GM21723 (cell line): Measurements from ENCODE around the gene SLC38A10.

ENCODE experiments used
- ATAC-seq: cut with Tn5 transposase; IDR thresholded peaks from one replicate; pipeline ENCODE4 v1.9.1; 2021; ENCODE audit warnings: mild to moderate bottlenecking, moderate library complexity; ENCODE audit not compliant: unreplicated experiment

SLC38A10 gene

DNA sequence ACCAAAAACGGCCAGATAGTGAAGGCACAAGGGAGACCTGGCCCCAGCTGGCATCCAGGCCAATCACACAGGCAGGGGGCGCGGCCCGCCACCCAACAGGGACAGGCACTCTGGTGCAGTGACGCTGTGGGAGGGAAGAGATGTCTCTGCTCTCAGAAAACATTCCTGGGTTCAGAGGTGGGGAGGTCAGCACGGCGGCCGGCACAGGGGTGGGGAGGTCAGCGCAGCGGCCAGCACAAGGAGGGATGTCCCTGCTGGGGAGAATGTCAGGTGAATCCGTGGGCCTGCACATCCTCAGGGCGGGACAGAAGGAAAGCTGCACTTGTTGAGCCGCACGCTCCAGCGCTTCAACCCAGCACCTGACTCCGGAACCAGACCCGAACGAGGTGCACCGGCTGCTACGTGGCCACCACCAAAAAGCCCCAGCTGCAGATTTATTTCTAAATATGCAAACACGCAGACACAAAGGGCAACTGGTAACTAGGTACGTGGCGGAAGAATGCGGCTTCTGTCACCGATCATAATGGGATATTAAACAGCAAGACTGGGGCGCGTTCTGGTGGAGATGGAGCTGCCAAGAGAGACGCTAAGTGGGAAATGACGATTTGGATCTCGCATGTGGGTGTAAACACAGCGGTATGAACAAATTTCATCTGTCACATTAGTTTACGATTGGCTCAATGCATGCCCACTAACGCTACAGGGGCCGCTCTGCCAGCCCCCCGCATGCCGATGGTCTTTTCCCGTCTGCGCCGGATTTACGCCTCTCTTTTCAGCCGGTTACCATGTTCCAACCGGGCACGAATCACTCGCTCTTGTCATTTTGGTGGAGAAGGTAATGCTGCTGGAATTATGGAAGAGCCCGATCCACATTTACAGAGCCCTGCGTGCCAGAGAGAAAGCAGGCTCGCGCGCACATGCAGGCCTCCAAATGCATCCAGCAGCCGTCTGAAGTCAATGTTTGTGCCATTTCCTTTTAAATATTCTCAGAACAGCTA lies 15.5 kb downstream of the SLC38A10 start:
- no peak for ATAC-seq

DNA sequence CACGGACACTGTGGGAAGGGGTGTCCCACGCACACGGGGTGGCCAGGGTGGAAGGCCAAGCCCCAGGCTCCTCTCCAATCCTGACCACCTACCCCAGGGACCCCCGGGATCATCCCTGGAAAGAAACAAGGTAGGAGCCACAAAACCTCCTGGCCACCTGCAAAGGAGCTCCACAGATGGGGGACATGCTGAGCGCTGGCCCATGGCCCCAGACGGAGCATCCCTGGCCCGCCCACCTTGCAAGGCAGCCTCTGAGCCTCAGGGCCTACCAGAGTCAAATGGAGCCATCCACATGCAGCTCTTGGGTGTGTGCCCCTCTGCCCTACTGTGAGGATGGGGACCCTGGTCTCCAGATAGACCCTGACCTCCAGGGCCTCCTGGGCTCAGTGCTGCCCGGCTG lies 16.3 kb downstream of the SLC38A10 start:
- ATAC-seq, result no peak

DNA sequence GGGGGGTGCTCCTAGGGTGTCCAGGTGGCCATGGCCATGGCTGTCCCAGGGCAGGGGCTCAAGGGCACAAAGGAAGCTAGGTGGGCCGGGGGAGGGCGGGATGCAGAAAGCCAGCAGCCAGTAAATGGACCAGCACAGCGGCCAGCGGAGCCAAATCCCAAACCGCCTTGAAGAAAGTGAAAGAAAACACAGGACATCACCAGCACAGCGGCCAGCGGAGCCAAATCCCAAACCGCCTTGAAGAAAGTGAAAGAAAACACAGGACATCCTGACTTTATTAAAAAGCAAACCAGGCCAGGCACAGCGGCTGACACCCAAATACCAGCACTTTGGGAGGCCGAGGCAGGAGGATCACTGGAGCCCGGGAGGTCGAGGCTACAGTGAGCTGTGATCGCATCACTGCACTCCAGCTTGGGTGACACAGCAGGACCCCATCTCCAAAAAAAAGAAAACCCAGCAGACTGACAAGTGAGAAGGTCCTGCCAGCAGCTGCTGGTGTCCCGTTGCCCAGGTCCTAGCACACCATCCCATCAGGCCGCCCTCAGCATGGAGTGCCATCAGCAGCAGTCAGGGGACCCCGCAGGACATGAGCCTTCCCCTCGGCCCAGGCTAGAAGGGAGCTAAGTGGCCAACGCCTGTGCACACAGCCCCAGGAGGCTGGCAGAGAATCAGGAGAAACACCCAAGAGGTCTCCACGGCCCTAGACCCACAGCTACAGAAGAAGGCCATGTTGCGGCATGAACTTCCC lies 17.0 kb downstream of the SLC38A10 start:
- no peak for ATAC-seq

DNA sequence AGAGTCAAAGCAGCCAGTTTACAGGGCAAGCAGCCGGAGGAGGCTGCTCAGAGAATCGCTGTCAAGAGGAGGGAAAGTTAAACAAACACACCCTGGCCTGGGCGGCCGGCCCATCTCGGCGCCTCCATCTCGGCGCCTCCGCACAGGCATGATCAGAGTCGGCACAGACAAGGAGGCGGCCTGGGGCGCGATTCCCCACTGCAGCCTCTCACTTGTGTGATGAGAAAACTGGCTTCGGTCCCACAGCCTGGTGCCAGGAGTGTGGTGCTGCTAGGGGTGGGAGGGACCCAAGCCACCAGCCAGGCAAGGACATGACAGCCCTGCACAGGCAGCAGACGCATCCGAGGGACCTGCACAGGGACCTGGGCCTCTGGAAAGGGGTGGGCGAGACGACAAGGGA lies 17.7 kb downstream of the SLC38A10 start:
- no peak for ATAC-seq

DNA sequence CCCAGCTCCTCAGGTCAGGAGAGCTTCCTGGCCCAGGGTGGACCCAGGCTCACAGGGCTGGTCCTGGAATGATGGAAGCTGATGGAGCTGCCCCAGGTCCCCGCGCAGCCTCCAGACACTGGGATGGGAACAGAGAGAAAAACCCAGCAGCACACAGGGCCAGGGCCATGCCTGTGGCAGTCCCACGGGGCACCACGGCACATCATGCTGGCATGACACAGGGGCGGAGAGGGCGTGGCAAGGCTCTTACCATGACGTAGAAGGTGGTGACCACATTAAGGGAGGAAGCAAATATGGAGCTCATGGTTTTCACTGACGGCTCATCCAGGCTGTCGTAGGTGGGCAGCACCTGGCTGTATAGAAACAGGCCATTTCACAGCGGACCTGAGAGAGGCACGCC lies 18.3 kb downstream of the SLC38A10 start:
- ATAC-seq, result no peak

DNA sequence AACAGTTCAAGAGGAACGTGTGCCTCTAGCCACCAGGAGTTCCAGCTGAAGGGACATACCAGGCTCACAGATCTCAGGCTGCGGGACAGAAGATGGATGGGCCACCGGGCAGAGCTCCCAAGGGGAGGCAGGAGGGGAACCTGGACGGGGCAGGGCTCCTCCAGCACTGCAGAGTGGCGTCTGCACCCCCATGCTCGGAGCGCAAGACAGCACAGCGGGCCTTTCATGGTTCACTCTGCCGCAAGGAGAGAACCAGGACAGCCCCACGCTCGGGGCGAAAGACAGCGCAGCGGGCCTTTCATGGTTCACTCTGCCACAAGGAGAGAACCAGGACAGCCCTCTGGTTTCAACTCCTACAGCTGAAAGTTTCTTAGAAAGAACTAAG lies 20.6 kb downstream of the SLC38A10 start:
- ATAC-seq, result no peak

DNA sequence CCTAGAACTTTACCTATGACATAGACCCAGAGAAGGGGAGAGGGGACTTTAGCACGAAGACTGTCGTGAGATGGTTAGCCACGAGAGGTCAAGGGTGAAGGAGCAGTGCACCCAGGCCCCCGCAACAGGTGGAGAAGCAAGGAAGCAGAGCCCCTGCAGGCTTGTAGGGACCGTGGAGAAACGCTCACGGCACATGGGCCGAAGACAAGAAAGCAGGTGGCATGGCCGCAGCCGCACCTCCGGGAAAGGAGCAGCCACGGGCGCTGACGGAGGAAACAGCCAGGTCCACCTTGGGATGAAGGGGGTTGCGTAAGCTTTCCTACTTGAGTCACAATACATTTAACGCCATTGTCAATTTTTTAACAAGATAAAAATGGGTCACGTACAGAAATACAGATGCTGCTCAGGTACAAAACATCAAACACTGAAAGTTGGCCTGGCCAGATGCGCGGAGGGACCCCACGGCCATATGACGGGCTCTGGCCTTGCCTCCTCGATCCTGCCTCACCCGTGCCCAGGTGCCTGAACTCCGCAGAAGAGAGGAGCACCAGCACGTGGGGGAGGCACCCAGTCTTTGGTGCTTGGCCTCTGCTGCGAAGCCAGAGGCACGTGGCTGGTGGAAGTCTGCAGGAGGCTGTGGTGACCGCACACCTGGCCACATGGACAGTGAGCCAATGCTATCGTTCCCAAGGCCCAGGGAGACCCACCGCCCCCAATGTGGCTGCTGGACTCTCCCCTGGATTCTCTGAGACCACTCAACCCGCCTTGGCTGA lies 21.2 kb downstream of the SLC38A10 start:
- no peak for ATAC-seq

DNA sequence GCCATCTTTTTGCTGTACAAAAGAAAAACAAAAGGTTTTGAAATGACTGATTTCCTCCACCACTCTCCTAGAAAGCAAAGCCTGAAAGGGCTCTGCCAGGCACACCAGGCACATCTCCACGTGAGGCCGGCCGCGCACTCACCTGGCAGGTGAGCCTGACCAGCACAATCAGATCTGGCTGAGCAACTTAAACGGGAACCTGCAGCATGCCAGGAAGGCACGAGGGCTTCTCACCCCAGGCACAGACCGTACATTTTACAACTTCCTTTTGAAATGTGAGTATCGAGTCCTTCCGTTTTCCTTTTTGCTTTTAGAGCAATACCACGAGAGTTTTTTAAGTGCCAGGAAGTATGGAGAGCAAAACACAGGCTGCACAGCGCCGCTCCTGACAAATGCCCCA lies 22.5 kb downstream of the SLC38A10 start:
- ATAC-seq, result no peak

DNA sequence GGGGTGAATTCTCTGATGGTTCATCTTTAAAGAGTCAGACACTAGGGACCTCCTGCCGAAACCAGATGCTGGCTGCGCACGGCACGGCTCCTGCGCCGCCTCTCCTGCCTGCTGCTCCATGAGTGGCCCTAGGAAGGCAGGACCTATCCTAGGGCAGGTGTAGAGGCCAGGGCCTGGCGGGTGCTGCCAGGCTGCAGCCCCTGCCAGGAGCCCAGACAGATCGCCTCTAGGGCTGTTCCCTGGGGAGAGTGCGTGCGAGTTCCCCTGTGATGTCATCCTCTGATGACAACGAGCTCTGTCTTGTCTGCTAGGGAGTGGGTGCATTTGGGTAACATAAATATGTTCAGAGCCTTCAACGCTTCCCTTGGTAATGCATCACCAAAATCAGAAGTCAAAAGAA lies 23.9 kb downstream of the SLC38A10 start:
- ATAC-seq, result no peak

DNA sequence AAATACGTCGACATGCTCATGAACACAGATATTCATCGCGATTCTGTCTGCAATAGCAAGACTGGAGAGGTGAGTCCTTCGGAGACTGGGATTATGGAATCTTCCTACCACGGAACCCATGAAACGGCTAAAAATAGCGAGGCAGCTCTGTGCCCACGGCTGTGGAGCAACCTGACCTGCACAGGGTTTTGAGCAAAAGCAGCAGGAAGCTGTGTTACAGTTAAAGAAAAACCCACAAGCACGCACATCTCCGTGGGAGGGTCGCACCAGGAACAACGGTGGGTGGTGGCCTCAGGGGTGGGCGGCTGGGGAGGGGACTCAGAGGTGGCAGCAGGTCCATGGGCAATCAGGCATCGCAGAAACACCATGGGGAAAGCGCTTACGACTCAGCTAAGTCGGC lies 24.8 kb downstream of the SLC38A10 start:
- ATAC-seq, result no peak

DNA sequence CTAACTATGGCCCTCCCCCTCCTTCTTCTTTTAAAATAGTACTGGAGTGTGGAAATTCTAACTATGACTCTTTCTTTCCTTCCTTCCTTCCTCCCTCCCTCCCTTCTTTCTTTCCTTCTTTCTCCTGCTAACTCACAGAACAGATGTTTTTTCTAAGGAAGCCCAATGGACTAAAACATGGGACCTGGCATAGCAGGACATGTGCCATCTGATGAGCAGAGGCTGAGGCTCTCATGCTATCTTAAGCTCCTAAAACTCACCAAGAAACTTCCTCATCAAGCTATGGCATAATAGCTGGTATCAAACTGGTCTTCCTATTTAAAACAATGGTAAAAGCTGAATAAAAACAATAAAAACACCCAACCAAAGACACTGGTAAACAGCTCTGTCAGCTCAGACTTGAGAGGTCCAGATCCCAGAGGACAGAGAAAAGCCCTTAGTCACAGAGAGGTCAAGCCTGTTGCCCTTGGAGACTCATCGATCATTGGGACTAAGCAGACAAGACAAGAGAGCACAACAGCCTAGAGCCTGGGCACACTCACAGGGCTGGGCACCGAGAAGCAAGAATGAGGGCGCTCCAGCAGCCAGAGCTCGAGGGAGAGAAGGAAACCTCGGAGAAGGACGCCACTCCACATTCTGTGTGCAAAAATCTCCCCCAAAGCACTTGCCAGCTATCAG lies 27.6 kb downstream of the SLC38A10 start:
- ATAC-seq, result no peak

DNA sequence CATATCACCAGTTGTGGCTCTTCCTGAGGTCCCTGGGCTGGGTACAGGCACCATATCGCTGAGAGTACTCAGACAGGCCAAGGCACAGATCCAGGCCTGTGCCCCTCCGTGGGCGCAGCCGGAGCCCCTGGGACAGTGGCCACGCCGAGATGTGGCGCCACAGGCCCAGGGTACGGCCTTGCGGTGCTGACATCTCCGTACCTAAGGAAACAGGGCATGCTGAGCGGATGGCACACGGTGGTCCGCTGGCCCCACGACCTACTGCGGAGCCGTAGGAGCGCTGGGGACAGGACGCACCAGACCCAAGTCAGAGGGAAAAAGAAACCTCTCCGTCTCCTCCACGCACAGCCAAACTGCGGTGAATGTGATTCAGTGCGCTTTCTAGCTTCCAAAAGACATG lies 29.5 kb downstream of the SLC38A10 start:
- ATAC-seq, result no peak

DNA sequence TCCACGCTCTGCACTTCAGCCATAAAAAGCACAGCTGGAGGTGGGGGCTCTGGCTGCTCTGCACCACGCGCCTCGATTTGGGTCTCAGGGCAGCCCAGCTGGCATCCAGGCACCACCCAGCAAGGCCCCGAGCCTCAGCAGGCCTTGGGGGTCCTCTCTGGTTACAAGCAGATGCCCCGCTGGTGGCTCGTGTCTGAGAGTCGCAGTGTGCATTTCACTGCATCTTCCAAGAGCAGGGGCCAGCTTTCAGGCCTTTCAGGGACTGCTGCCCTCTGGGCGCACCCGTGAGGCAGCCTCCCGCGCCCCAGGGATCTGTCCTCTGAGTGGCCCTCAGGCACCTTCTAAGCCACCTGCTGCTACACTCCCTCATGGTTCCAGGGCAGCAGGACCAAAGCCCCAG lies 30.5 kb downstream of the SLC38A10 start:
- no peak for ATAC-seq

DNA sequence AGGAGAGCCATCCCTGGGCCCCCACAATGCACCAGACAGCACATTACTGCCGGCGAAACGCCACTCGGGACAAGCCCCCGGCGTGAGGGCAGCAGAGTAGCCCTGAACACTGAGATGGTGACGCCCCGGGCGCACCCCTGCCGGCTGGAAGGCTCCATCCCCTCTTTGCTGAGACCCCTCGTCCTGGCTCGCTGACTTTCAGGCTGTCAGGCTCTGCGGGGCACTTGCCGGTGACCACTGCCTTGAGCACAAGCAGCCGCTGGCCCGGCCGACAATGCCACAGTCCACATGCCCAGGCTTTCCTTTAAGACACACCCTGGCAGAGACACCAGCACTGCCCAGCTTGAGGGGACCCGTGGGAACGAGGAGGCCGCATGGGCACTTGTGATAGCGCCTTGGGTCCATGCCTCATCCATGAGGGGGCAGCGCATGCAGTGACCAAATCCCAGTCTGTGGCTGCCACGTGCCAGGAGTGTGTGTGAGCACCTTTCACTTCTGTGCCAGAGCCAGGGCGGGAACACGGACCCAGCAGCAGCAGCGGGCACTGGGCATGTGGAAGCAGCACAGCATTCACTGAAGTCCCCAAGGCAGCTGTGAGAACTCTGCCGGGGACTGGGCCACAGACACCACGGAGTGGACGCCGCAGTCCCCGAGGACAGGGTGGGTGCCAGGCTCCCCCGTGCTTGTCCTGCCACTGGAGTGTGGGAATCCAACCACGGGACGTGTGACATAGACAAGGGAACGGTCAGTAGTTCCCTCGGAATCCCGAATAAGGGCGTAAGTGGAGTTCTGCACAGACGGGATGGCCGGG lies 31.5 kb downstream of the SLC38A10 start:
- no peak for ATAC-seq

DNA sequence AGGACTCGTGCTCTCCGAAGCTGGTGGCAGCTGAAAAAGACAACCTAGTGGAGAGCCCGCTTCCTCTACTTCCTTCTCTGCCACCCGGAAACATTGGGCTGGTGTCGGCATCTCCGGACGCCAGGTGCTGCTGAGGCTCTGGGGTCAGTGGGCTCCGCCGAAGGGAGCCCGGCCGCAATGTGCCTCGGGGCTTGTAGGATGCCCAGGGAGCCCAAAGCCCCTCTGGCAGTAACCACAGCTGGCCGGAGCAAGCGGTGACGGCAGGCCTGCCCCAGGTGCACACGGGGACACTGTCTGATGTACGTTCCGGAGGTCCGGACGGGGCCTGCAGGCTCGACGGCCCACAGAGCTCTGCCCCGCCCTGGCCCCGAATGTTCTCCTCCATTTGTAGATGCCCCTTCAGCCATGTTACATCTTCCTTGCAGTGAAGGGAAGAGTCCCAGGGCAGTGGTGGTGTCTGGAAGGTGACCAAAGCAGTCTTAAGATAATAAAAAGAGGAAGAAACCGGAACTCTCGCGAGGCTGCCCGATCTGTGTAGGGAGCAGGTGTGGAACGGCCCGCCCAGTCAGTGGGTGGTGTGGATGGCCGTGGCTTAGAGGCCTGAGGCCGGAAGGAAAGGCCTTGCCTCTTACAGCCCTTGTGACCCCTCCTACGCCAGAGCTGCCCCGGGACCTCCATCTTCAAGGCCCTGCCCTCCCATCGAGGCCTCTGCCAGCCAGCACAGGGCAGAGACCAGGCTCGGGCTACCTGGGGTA lies 33.3 kb downstream of the SLC38A10 start:
- no peak for ATAC-seq

DNA sequence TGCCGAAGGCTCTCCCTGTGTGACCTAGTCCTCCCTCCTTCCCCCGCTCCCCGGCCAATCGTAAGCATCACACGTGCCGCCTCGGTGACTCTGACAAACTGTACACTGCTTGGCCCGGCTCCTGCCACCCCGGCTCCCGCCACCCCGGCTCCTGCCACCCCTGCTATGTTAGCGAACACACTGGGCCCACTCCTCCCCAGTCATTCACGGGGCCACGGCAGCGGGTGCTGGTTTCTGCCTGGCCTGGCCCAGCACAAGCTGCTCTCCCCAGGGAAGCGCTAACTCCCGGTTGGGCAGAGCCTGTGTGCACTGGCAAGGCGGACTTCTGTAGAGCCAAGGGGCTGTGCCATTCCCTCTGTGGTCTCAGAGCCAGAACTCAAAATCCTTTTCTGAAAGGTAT lies 34.0 kb downstream of the SLC38A10 start:
- no peak for ATAC-seq

DNA sequence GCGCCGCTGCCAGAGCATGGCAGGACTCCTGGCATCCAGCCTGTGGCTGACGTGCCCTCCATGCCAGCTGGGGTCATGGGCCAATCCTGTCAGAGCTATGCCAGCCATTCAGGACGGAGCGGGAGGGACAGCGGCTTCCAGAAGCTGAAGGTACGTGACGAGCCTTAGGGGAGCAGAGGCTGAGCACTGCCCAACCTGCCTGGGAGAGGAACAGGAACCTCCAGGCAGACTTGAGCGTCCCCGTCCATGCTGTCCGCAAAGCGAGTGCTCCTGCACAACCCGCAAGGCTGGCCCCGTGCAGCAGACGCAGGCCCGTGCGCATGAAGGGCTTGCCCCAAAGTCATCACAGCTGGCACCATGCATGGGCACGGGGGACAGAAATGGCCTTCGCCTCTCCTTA lies 34.5 kb downstream of the SLC38A10 start:
- no peak for ATAC-seq

DNA sequence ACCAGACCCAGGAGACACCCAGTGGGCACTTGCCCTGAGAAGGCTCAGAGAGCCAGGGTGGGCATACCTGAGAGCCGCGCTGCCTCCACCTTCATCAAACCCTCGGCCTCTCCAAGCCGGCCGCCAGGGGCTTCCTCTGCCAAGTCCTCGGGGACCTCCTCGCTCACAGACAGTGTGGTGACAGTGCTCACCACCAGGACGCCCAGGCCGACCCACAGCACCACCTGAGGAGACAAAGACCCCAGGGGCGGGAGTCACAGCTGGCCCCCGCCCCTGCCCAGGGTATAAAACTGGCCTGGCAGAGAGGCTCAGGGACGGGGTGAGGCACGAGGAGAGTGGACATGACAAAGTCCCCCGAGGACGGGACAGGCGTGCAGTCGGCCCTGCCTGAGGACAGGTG lies 34.9 kb downstream of the SLC38A10 start:
- no peak for ATAC-seq

DNA sequence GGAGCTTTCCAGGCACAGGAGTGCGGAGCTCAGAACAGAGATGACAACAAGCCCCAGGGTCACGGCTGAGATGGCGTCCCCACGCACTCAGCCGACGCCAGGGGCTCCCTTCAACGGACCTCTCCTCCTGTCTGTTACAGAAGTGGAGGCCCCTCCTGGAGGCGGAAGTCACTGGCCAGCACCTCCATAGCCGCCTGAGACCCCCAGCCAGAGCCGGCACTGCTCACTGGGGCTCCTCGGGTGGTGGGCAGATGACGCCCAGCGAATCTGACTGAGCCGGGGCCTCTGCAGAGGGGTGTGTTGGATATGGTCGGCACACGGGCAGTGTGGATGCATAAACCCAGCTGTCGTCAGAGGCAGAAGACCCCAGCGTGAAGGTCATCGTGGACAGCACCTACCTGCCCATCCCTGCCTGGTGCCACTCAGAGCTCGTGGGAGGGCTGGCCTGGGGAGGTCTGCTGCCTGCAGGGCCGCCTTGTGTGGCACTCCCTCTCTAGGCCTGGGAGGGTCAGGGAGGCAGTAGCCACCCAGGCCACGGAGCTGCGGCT lies 36.0 kb downstream of the SLC38A10 start:
- ATAC-seq, result no peak
